SKM-1 (cell line): Measurements from ENCODE around the gene ZBTB18.

ENCODE experiments used
- DNase-seq: peaks from one replicate; lab custom pipeline; 2025; ENCODE audit not compliant: unreplicated experiment; lab: John Stamatoyannopoulos, UW

Gene ZBTB18

GRCh38 chr1:244087611-244088010, 36.5 kb downstream of the ZBTB18 start:
- no peak for DNase-seq

GRCh38 chr1:244088161-244088560, 37.1 kb downstream of the ZBTB18 start:
- DNase-seq = no peak

GRCh38 chr1:244089561-244089960, 38.5 kb downstream of the ZBTB18 start:
- DNase-seq = no peak

- no peak for DNase-seq
Observed at GRCh38 chr1:244090645-244091044, 39.6 kb downstream of the ZBTB18 start.

- DNase-seq = no peak
Observed at GRCh38 chr1:244092293-244092963, 41.3 kb downstream of the ZBTB18 start.

GRCh38 chr1:244092964-244093638, 42.0 kb downstream of the ZBTB18 start:
- no peak for DNase-seq

- no peak for DNase-seq
Observed at GRCh38 chr1:244094880-244095528, 43.9 kb downstream of the ZBTB18 start.

GRCh38 chr1:244095529-244095911, 44.4 kb downstream of the ZBTB18 start:
- DNase-seq = no peak

GRCh38 chr1:244096066-244096610, 45.1 kb downstream of the ZBTB18 start:
- no peak for DNase-seq

- no peak for DNase-seq
Observed at GRCh38 chr1:244096691-244097090, 45.6 kb downstream of the ZBTB18 start.

- DNase-seq = no peak
Observed at GRCh38 chr1:244097523-244098405, 46.7 kb downstream of the ZBTB18 start.

- no peak for DNase-seq
Observed at GRCh38 chr1:244099258-244099930, 48.3 kb downstream of the ZBTB18 start.

- DNase-seq = no peak
Observed at GRCh38 chr1:244100276-244100675, 49.2 kb downstream of the ZBTB18 start.

GRCh38 chr1:244100704-244101453, 49.8 kb downstream of the ZBTB18 start:
- DNase-seq = no peak

GRCh38 chr1:244102046-244102445, 51.0 kb downstream of the ZBTB18 start:
- DNase-seq = no peak

- DNase-seq = no peak
Observed at GRCh38 chr1:244102468-244102867, 51.4 kb downstream of the ZBTB18 start.

GRCh38 chr1:244104309-244105060, 53.4 kb downstream of the ZBTB18 start:
- DNase-seq = no peak

GRCh38 chr1:244106176-244106575, 55.1 kb downstream of the ZBTB18 start:
- DNase-seq = no peak
